H1 (cell line): ENCODE results near the gene DNAJC28. TPM values are rescaled to one million over a fixed set of nuclear protein-coding genes. Genes with fewer than 3 reads are reported as not detected.

Source experiments
- CHD1 ChIP-seq: IDR thresholded peaks from 2 replicates; pipeline ENCODE4 v1.6.1; 2012; ENCODE audit warnings: low read depth, low read length, improper control_type of control experiment
- FOSL1 ChIP-seq: IDR thresholded peaks from 2 replicates; pipeline ENCODE4 v1.6.1; 2011; ENCODE audit warnings: mild to moderate bottlenecking, low read depth, low read length, moderate library complexity; ENCODE audit not compliant: insufficient read depth
- JUND ChIP-seq: IDR thresholded peaks from 2 replicates; pipeline ENCODE4 v1.6.1; 2011; ENCODE audit warnings: mild to moderate bottlenecking, improper control_type of control experiment, low read length
- NRF1 ChIP-seq: IDR thresholded peaks from 2 replicates; pipeline ENCODE4 v1.6.1; 2011; ENCODE audit warnings: mild to moderate bottlenecking, low read depth, low read length, improper control_type of control experiment
- PHF8 ChIP-seq: fragments of 200-600 bp; sonication (generic); conservative IDR thresholded peaks from 2 replicates; pipeline ENCODE4 v1.7.1; 2012; ENCODE audit warnings: low read depth, mild to moderate bottlenecking, inconsistent platforms, low read length, moderate library complexity
- polyA plus RNA-seq, 7 experiments: library from polyadenylated mRNA; depleted of rRNA in 3 of 7; stranded (reverse) in 5 of 7; unstranded in 2 of 7; fragments of >200 nt in 5 of 7; fragments of 200-250 nt in 2 of 7; gene quantifications; 1 replicate in 5 of 7; 2 replicates in 1 of 7; 4 replicates in 1 of 7; pipeline versions ENCODE4 v1.2.1 to v1.2.3, GENCODE V29; 2011 to 2013; ENCODE audit warnings: missing spikeins in 2 of 7, mixed read lengths in 2 of 7
- total RNA-seq: library from RNA; stranded (reverse); fragmentation: NEBNext Ultra II Directional; extraction: Animal tissue kit (Norgen Biotek cat#: 25700); gene quantifications from 2 replicates; pipeline ENCODE4 v1.2.1, GENCODE V29; 2021
- TF ChIP-seq, protein P1 (sequence below): fragments of 300-600 bp; sonication (generic); IDR thresholded peaks from 2 replicates; pipeline ENCODE4 v1.7.1; 2012; ENCODE audit warnings: low read length, moderate library complexity, mild to moderate bottlenecking, inconsistent platforms; ENCODE audit not compliant: insufficient replicate concordance
- TF ChIP-seq, protein P2 (sequence below): IDR thresholded peaks from 2 replicates; pipeline ENCODE4 v1.6.1; 2012; ENCODE audit warnings: inconsistent platforms
- TF ChIP-seq, protein P3 (sequence below): IDR thresholded peaks from 2 replicates; pipeline ENCODE4 v1.6.1; 2011; ENCODE audit warnings: low read length, improper control_type of control experiment

The DNAJC28 gene
- total and polyA plus RNA-seq, 2 of the 8 experiments (the other 6 are each of a cell fraction or from before 2014, with no cell fraction given): 0.97 to 4.3 TPM

DNA sequence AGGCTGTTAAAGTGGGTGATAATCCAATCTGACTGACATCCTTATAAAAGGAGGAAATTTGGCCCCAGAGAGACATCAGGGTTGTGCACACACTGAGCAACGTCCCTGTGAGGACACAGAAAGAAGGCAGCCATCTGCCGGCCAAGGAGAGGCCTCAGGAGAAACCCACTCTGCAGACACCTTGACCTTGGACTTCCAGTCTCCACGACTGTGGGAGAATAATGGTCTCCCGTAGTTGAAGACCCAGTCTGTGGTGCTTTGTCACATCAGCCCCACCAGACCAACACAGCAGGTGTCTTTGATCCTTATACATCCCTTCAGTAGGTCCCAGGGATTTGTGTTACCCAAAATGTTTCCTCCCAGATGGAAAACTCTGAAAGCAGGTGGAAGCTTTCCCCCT, 4.2 kb upstream of the DNAJC28 start (continued):
- TF ChIP-seq, protein P1, sequence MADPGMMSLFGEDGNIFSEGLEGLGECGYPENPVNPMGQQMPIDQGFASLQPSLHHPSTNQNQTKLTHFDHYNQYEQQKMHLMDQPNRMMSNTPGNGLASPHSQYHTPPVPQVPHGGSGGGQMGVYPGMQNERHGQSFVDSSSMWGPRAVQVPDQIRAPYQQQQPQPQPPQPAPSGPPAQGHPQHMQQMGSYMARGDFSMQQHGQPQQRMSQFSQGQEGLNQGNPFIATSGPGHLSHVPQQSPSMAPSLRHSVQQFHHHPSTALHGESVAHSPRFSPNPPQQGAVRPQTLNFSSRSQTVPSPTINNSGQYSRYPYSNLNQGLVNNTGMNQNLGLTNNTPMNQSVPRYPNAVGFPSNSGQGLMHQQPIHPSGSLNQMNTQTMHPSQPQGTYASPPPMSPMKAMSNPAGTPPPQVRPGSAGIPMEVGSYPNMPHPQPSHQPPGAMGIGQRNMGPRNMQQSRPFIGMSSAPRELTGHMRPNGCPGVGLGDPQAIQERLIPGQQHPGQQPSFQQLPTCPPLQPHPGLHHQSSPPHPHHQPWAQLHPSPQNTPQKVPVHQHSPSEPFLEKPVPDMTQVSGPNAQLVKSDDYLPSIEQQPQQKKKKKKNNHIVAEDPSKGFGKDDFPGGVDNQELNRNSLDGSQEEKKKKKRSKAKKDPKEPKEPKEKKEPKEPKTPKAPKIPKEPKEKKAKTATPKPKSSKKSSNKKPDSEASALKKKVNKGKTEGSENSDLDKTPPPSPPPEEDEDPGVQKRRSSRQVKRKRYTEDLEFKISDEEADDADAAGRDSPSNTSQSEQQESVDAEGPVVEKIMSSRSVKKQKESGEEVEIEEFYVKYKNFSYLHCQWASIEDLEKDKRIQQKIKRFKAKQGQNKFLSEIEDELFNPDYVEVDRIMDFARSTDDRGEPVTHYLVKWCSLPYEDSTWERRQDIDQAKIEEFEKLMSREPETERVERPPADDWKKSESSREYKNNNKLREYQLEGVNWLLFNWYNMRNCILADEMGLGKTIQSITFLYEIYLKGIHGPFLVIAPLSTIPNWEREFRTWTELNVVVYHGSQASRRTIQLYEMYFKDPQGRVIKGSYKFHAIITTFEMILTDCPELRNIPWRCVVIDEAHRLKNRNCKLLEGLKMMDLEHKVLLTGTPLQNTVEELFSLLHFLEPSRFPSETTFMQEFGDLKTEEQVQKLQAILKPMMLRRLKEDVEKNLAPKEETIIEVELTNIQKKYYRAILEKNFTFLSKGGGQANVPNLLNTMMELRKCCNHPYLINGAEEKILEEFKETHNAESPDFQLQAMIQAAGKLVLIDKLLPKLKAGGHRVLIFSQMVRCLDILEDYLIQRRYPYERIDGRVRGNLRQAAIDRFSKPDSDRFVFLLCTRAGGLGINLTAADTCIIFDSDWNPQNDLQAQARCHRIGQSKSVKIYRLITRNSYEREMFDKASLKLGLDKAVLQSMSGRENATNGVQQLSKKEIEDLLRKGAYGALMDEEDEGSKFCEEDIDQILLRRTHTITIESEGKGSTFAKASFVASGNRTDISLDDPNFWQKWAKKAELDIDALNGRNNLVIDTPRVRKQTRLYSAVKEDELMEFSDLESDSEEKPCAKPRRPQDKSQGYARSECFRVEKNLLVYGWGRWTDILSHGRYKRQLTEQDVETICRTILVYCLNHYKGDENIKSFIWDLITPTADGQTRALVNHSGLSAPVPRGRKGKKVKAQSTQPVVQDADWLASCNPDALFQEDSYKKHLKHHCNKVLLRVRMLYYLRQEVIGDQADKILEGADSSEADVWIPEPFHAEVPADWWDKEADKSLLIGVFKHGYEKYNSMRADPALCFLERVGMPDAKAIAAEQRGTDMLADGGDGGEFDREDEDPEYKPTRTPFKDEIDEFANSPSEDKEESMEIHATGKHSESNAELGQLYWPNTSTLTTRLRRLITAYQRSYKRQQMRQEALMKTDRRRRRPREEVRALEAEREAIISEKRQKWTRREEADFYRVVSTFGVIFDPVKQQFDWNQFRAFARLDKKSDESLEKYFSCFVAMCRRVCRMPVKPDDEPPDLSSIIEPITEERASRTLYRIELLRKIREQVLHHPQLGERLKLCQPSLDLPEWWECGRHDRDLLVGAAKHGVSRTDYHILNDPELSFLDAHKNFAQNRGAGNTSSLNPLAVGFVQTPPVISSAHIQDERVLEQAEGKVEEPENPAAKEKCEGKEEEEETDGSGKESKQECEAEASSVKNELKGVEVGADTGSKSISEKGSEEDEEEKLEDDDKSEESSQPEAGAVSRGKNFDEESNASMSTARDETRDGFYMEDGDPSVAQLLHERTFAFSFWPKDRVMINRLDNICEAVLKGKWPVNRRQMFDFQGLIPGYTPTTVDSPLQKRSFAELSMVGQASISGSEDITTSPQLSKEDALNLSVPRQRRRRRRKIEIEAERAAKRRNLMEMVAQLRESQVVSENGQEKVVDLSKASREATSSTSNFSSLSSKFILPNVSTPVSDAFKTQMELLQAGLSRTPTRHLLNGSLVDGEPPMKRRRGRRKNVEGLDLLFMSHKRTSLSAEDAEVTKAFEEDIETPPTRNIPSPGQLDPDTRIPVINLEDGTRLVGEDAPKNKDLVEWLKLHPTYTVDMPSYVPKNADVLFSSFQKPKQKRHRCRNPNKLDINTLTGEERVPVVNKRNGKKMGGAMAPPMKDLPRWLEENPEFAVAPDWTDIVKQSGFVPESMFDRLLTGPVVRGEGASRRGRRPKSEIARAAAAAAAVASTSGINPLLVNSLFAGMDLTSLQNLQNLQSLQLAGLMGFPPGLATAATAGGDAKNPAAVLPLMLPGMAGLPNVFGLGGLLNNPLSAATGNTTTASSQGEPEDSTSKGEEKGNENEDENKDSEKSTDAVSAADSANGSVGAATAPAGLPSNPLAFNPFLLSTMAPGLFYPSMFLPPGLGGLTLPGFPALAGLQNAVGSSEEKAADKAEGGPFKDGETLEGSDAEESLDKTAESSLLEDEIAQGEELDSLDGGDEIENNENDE: no peak
- TF ChIP-seq JUND (no peak), NRF1 (no peak), FOSL1 (no peak), CHD1 (no peak), PHF8 (no peak)
- TF ChIP-seq, protein P2, sequence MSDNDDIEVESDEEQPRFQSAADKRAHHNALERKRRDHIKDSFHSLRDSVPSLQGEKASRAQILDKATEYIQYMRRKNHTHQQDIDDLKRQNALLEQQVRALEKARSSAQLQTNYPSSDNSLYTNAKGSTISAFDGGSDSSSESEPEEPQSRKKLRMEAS: no peak
- TF ChIP-seq, protein P3, sequence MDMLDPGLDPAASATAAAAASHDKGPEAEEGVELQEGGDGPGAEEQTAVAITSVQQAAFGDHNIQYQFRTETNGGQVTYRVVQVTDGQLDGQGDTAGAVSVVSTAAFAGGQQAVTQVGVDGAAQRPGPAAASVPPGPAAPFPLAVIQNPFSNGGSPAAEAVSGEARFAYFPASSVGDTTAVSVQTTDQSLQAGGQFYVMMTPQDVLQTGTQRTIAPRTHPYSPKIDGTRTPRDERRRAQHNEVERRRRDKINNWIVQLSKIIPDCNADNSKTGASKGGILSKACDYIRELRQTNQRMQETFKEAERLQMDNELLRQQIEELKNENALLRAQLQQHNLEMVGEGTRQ: no peak
